K562 (cell line): ENCODE measurements around the gene ADAM15. TPM values are rescaled to one million over a fixed set of nuclear protein-coding genes. Genes with fewer than 3 reads are reported as not detected.

Experiments used
- BCL6 ChIP-seq: fragments of 250-450 bp; sonication (Bioruptor Pico); IDR thresholded peaks from 2 replicates; pipeline ENCODE4 v1.4.0; 2020
- BMI1 ChIP-seq: fragments of 150-350 bp; IDR thresholded peaks from 2 replicates; pipeline ENCODE4 v1.6.1; 2014; ENCODE audit warnings: low read length
- CEBPB ChIP-seq: fragments of 450-650 bp; IDR thresholded peaks from 2 replicates; pipeline ENCODE4 v1.6.1; 2016; ENCODE audit warnings: missing genetic modification characterization, missing compliant biosample characterization
- CHD2 ChIP-seq: IDR thresholded peaks from 2 replicates; pipeline ENCODE4 v1.6.1; 2011; ENCODE audit warnings: low read depth, low read length
- CTCF ChIP-seq, 3 experiments: IDR thresholded peaks in 2 of 3; conservative IDR thresholded peaks in 1 of 3; 2 replicates each; pipeline ENCODE4 v1.5.1; 2011 to 2012; ENCODE audit warnings: low read length in 3 of 3, mild to moderate bottlenecking in 3 of 3, control low read depth in 2 of 3, improper control_type of control experiment in 1 of 3, inconsistent platforms in 1 of 3, low read depth in 1 of 3, mixed read lengths in 1 of 3, moderate library complexity in 1 of 3; ENCODE audit not compliant: insufficient read depth in 2 of 3
- HMBOX1 ChIP-seq: sonication (generic); IDR thresholded peaks from 2 replicates; pipeline ENCODE4 v1.6.1; 2016
- ILF3 ChIP-seq: fragments of 450-650 bp; IDR thresholded peaks from 2 replicates; pipeline ENCODE4 v1.6.1; 2018; ENCODE audit warnings: antibody characterized with exemption, mild to moderate bottlenecking, moderate library complexity, borderline replicate concordance
- KHSRP ChIP-seq: fragments of 450-650 bp; IDR thresholded peaks from 2 replicates; pipeline ENCODE4 v1.6.1; 2017
- MECOM ChIP-seq: fragments of 250-450 bp; sonication (Bioruptor Pico); IDR thresholded peaks from 2 replicates; pipeline ENCODE4 v1.8.0; 2022; ENCODE audit warnings: inconsistent platforms
- MTF1 ChIP-seq: fragments of 250-450 bp; sonication (Bioruptor Pico); IDR thresholded peaks from 2 replicates; pipeline ENCODE4 v1.9.0; 2021; ENCODE audit warnings: moderate library complexity, mild to moderate bottlenecking, inconsistent platforms, borderline replicate concordance
- NFIC ChIP-seq: fragments of 450-650 bp; IDR thresholded peaks from 2 replicates; pipeline ENCODE4 v1.6.1; 2017; ENCODE audit warnings: mild to moderate bottlenecking, inconsistent platforms
- NR2F6 ChIP-seq: fragments of 450-650 bp; formaldehyde crosslinking; IDR thresholded peaks from 2 replicates; pipeline ENCODE4 v1.4.0; 2020; ENCODE audit warnings: mild to moderate bottlenecking
- PHTF2 ChIP-seq: fragments of 250-450 bp; sonication (Bioruptor Pico); IDR thresholded peaks from 2 replicates; pipeline ENCODE4 v1.5.0; 2021; ENCODE audit warnings: mild to moderate bottlenecking
- PTRF ChIP-seq: fragments of 450-650 bp; IDR thresholded peaks from 2 replicates; pipeline ENCODE4 v1.6.1; 2016; ENCODE audit warnings: mild to moderate bottlenecking, missing genetic modification characterization, missing compliant biosample characterization
- RBM39 ChIP-seq: fragments of 200-400 bp; formaldehyde crosslinking; optimal IDR thresholded peaks from 2 replicates; pipeline ENCODE3; 2018; ENCODE audit warnings: low read depth, low read length
- SETDB1 ChIP-seq: IDR thresholded peaks from one replicate; pipeline ENCODE4 v1.6.1; 2012; ENCODE audit warnings: low read length, control low read depth, inconsistent platforms
- SNIP1 ChIP-seq: fragments of 450-650 bp; IDR thresholded peaks from 2 replicates; pipeline ENCODE4 v1.7.1; 2017; ENCODE audit warnings: low read depth, mild to moderate bottlenecking
- STAG1 ChIP-seq: sonication (generic); formaldehyde crosslinking; IDR thresholded peaks from 2 replicates; pipeline ENCODE4 v1.5.0; 2020; ENCODE audit warnings: missing genetic modification reagents, borderline replicate concordance
- TARDBP ChIP-seq: fragments of 450-650 bp; IDR thresholded peaks from 2 replicates; pipeline ENCODE4 v1.6.1; 2016
- U2AF1 ChIP-seq: fragments of 200-400 bp; formaldehyde crosslinking; optimal IDR thresholded peaks from 2 replicates; pipeline ENCODE3; 2017; ENCODE audit warnings: mild to moderate bottlenecking, low read depth, low read length, moderate library complexity
- ZBTB43 ChIP-seq: sonication (generic); formaldehyde crosslinking; IDR thresholded peaks from 2 replicates; pipeline ENCODE4 v1.8.0; 2023; ENCODE audit warnings: mild to moderate bottlenecking, missing genetic modification reagents
- ZNF146 ChIP-seq: IDR thresholded peaks from one replicate; pipeline ENCODE4 v1.6.1; 2018; ENCODE audit warnings: missing compliant biosample characterization; ENCODE audit not compliant: unreplicated experiment
- ZNF217 ChIP-seq: sonication (generic); formaldehyde crosslinking; IDR thresholded peaks from 2 replicates; pipeline ENCODE4 v1.8.0; 2022; ENCODE audit warnings: mild to moderate bottlenecking, missing genetic modification reagents
- ZNF3 ChIP-seq: fragments of 250-450 bp; sonication (Bioruptor Pico); IDR thresholded peaks from 2 replicates; pipeline ENCODE4 v1.5.0; 2021; ENCODE audit warnings: mild to moderate bottlenecking, moderate library complexity
- ZNF347 ChIP-seq: fragments of 450-650 bp; formaldehyde crosslinking; IDR thresholded peaks from 2 replicates; pipeline ENCODE4 v1.4.0; 2020; ENCODE audit warnings: low read depth, mild to moderate bottlenecking, moderate library complexity
- ZNF408 ChIP-seq: fragments of 250-450 bp; sonication (Bioruptor Pico); IDR thresholded peaks from 2 replicates; pipeline ENCODE4 v1.4.0; 2020; ENCODE audit warnings: low read depth, mild to moderate bottlenecking, moderate library complexity
- ZNF436 ChIP-seq: fragments of 250-450, 450-650 bp; sonication (Bioruptor Pico); formaldehyde crosslinking; IDR thresholded peaks from 2 replicates; pipeline ENCODE4 v1.7.0; 2020; ENCODE audit warnings: mild to moderate bottlenecking
- ZNF561 ChIP-seq: fragments of 450-650 bp; formaldehyde crosslinking; conservative IDR thresholded peaks from 2 replicates; pipeline ENCODE4 v1.4.0; 2020; ENCODE audit warnings: mild to moderate bottlenecking, moderate library complexity
- ZSCAN32 ChIP-seq: fragments of 450-650 bp; formaldehyde crosslinking; IDR thresholded peaks from 2 replicates; pipeline ENCODE4 v1.4.0; 2020; ENCODE audit warnings: mild to moderate bottlenecking, moderate library complexity
- polyA plus RNA-seq, 8 experiments: library from polyadenylated mRNA; depleted of rRNA in 4 of 8; stranded (reverse) in 5 of 8; unstranded in 3 of 8; fragments of >200 nt; fragmentation: Nextera tagmentation in 2 of 8; fragmentation: Illumina TruSeq in 1 of 8; extraction: Ambion mirVana in 2 of 8; extraction: Trizol in 1 of 8; gene quantifications; 2 replicates each; pipeline versions ENCODE4 v1.2.1 to v1.2.3, GENCODE V29; 2011 to 2014; ENCODE audit warnings: inconsistent platforms in 1 of 8, missing spikeins in 1 of 8
- total RNA-seq, 7 experiments: library from RNA; depleted of rRNA in 6 of 7; stranded (reverse); fragments of >200 nt in 6 of 7; fragmentation: Illumina TruSeq in 2 of 7; extraction: Trizol in 2 of 7; gene quantifications; 2 replicates each; pipeline versions ENCODE4 v1.2.1 to v1.2.3, GENCODE V29; 2011 to 2021; ENCODE audit warnings: low replicate concordance in 1 of 7

ADAM15 gene
- total and polyA plus RNA-seq, 9 of the 15 experiments (the other 6 are each of a cell fraction or from before 2014, with no cell fraction given), result 0.69 to 72.3 (median 32.8) TPM

- TF ChIP-seq ZNF347 (CRISPR knock-in tag) (no peak), SETDB1 (no peak), NR2F6 (no peak), MTF1 (no peak), ZBTB43 (CRISPR knock-in tag) (no peak), PHTF2 (CRISPR knock-in tag) (no peak), TARDBP (no peak), U2AF1 (no peak), ZNF217 (no peak), ZNF408 (CRISPR knock-in tag) (no peak), ZNF436 (CRISPR knock-in tag) (no peak), RBM39 (no peak), ZNF3 (CRISPR knock-in tag) (no peak), BMI1 (no peak), BCL6 (CRISPR knock-in tag) (no peak), KHSRP (no peak; the same call in 1 of the 2 replicates), ILF3 (no peak), MECOM (CRISPR knock-in tag) (no peak), STAG1 (CRISPR knock-in tag) (peak; percentile 97), NFIC (peak; percentile 97), CEBPB (tag) (no peak), CTCF (IDR thresholded peaks at IDR 0.05 in 2 of 3, conservative IDR thresholded peaks at IDR 0.05 in 1 of 3; ENCODE audit: insufficient read depth in 2 of 3, low read depth in 1 of 3, low read length in 3 of 3) (peak; percentile 95 to 98 (median 97)), CHD2 (no peak), ZNF561 (CRISPR knock-in tag) (no peak), HMBOX1 (no peak), ZNF146 (no peak), ZSCAN32 (CRISPR knock-in tag) (no peak), PTRF (tag) (no peak), SNIP1 (no peak)
Observed at GRCh38 chr1:155061381-155062150, 10.4 kb downstream of the ADAM15 start (continued).
